ENCODE data around the gene SLC48A1. TPM values are rescaled to one million over a fixed set of nuclear protein-coding genes. Genes with fewer than 3 reads are reported as not detected.

SLC48A1 gene
- total RNA-seq, 4 donors from 2014 or later, result 19.9 to 76.7 (median 23.1) TPM

DNA sequence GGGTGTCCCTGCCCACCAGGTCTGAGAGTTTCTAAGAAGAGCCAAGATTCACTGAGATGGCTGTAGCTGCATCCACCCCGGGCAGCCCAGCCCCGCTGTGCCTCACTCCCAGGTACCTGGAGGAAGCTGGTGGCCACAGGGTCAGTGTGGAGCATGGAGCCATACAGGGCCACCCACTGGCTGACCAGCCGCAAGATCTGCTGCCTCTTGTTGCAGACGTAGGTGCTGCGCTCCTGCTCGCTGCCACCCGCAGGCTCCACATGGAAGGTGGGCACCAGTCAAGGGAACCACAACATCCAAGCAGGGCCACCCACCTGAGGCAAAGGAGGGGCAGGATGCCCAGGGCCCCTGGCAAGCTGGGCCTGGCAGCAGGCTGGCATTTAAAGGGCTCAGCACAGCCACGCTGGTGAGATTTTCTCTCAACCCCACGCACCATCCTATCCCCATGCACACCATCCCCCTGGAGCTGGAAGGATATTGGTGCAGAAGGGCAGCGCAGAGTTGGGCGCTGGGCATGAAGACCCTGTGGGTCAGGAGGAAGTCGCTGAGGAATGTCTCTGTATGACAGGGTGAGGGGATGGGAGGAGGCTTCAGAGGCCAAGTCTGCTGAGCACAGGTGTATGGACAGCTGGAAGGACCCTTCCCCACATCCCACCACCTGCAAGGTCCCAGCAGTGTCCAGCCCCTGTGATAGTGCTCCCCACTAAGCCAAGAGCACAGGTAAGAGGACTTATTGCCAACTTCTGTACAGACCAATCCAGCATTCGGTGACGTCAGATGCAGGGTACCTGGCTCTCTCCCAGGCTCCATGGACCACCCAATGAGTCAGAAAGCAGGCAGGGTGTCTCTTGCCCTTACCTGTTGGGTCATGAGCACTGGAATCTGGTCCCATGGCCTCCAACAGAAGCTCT lies 25.2 kb upstream of the SLC48A1 start:
- no peaks in the 10 kb centered on the region for H3K9me3 ChIP-seq
- WGBS, 2 donors (ENCODE audit: low coverage in 1 of 2), result 91% methylated on average over 13 of the region's 14 CpGs; no CpG with 5 or more reads in 1 of the 2 donors
- H3K36me3 ChIP-seq, result no peaks in the 10 kb centered on the region
- no peak overlapping the region for H3K27ac ChIP-seq
- H3K27me3 ChIP-seq, result no peaks in the 10 kb centered on the region
- in situ Hi-C loops (cut with MboI; ENCODE audit: low pct_ligation_motif_present in 1 of 4, low pct_unique_long_range_greater_than_20kb in 1 of 4, low sequenced_read_pairs in 3 of 4), result loop anchor here in 2 of 4 donors (25.0 kb wide), 2 partner anchors 89 to 214 kb away; partner anchors contain the start of gene TMEM106C (in 1 of the 2)
- DNase-seq, result no peak
- TF ChIP-seq EP300 (IDR thresholded peaks at IDR 0.05; ENCODE audit: low read depth), result no peak
- no peak for TF ChIP-seq POLR2AphosphoS5 (IDR thresholded peaks at IDR 0.05)
- TF ChIP-seq, protein P1, sequence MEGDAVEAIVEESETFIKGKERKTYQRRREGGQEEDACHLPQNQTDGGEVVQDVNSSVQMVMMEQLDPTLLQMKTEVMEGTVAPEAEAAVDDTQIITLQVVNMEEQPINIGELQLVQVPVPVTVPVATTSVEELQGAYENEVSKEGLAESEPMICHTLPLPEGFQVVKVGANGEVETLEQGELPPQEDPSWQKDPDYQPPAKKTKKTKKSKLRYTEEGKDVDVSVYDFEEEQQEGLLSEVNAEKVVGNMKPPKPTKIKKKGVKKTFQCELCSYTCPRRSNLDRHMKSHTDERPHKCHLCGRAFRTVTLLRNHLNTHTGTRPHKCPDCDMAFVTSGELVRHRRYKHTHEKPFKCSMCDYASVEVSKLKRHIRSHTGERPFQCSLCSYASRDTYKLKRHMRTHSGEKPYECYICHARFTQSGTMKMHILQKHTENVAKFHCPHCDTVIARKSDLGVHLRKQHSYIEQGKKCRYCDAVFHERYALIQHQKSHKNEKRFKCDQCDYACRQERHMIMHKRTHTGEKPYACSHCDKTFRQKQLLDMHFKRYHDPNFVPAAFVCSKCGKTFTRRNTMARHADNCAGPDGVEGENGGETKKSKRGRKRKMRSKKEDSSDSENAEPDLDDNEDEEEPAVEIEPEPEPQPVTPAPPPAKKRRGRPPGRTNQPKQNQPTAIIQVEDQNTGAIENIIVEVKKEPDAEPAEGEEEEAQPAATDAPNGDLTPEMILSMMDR (IDR thresholded peaks at IDR 0.05), result no peak
- H3K4me1 ChIP-seq, result peaks cover 0 to 3% (median 0%) of the 10 kb centered on the region in 4 donors
- intact Hi-C loops (cut with DNase I; ENCODE audit: low total_unique reads), result no loop called here
- no peak overlapping the region for H3K4me3 ChIP-seq

DNA sequence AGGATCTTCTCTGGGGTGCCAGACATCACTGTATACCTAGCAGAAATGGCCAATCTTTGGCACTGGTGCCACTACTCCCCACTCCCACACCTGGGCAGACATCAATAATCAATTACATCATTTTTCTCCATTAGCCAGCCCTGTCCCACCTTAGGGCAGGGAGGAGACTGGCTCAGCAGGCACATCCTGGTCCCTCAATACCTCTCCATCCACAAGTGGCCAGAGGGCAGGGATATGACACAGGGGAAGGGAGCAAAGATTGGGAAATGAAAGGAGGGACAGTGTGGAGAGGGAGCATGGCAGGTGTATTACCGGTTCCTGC lies 24.6 kb upstream of the SLC48A1 start:
- Histone ChIP-seq H3K4me3 (no peak overlapping the region), H3K4me1 (peaks cover 3 to 9% (median 5%) of the 10 kb centered on the region in 4 donors), H3K9me3 (no peaks in the 10 kb centered on the region), H3K27ac (no peak overlapping the region), H3K27me3 (no peaks in the 10 kb centered on the region), H3K36me3 (no peaks in the 10 kb centered on the region)
- intact Hi-C loops (cut with DNase I; ENCODE audit: low total_unique reads) (no loop called here), in situ Hi-C loops (cut with MboI; ENCODE audit: low pct_ligation_motif_present in 1 of 4, low pct_unique_long_range_greater_than_20kb in 1 of 4, low sequenced_read_pairs in 3 of 4) (loop anchor here in 2 of 4 donors (25.0 kb wide), 2 partner anchors 89 to 214 kb away; partner anchors contain the start of gene TMEM106C (in 1 of the 2))
- TF ChIP-seq, protein P1 (IDR thresholded peaks at IDR 0.05), result no peak
- no peak for TF ChIP-seq POLR2A (IDR thresholded peaks at IDR 0.05)
- TF ChIP-seq POLR2AphosphoS5 (IDR thresholded peaks at IDR 0.05), result no peak
- no peak for TF ChIP-seq EP300 (IDR thresholded peaks at IDR 0.05; ENCODE audit: low read depth)
- DNase-seq, result no peak
- 100% methylated on average over 1 of the region's 1 CpG for WGBS, 2 donors (ENCODE audit: low coverage in 1 of 2)

DNA sequence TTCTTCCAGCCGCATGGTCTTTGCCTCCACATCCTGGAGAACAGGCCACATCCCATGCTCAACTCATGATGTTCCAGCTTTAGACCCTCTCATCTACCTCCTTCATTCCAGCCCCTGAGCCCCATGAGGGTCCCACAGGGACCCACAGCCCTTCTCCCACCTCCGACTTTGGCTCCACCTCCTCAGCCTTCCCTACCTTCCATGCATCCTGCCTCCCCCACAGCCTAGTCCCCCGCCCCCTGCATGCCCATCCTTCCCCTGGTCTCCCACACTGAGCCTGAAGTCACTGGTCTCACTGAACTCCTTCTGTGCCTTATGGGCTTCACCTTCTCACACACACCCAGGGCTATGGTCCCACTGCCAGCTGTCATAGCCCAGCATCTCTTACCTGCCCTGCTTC lies 24.1 kb upstream of the SLC48A1 start:
- WGBS, 2 donors (ENCODE audit: low coverage in 1 of 2), result 79 to 91% methylated on average over 2 to 3 of the region's 3 CpGs
- no peak overlapping the region for H3K27ac ChIP-seq
- TF ChIP-seq, protein P1 (IDR thresholded peaks at IDR 0.05), result no peak
- TF ChIP-seq POLR2A (IDR thresholded peaks at IDR 0.05), result no peak
- TF ChIP-seq EP300 (IDR thresholded peaks at IDR 0.05; ENCODE audit: low read depth), result no peak
- no peak for TF ChIP-seq POLR2AphosphoS5 (IDR thresholded peaks at IDR 0.05)
- no peak overlapping the region for H3K4me3 ChIP-seq
- DNase-seq, result no peak
- H3K36me3 ChIP-seq, result no peaks in the 10 kb centered on the region
- H3K27me3 ChIP-seq, result no peaks in the 10 kb centered on the region
- H3K4me1 ChIP-seq, result peaks cover 7 to 14% (median 9%) of the 10 kb centered on the region in 4 donors
- intact Hi-C loops (cut with DNase I; ENCODE audit: low total_unique reads) (no loop called here), in situ Hi-C loops (cut with MboI; ENCODE audit: low pct_ligation_motif_present in 1 of 4, low pct_unique_long_range_greater_than_20kb in 1 of 4, low sequenced_read_pairs in 3 of 4) (loop anchor here in 2 of 4 donors (25.0 kb wide), 2 partner anchors 88 to 213 kb away; partner anchors contain the start of gene TMEM106C (in 1 of the 2))
- H3K9me3 ChIP-seq, result no peaks in the 10 kb centered on the region

DNA sequence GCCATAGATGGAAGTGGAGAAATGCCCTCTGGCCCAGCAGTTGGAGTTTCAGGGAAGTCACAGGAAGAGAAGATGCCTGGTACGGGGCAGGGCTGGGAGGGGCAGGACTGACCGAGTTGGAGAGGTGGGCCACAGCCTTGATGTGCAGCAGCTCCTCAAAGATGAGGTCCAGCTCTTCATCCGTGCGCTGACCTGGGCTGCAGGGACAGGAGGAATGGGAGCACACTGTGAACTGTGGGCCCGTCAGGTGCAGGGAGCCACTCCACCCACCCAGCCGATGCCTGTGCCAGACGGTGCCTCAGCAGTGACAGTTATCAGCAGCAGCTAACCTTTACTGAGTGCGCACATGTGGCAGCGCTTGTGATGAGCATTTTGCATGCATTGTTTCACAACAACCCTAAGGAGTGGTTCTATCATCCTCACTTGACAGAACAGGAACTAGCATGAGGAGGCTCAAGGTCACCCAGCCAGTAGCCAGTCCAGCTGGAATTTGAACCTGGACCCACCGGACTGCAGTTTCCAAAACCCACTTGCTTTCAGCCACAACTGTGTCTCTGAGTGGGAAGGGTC lies 22.7 kb upstream of the SLC48A1 start:
- Histone ChIP-seq H3K27ac (no peak overlapping the region), H3K36me3 (no peaks in the 10 kb centered on the region)

More for the DNA sequence above, 22.7 kb upstream of the SLC48A1 start:
- no peak for DNase-seq
- Histone ChIP-seq H3K4me1 (peaks cover 12 to 28% (median 23%) of the 10 kb centered on the region in 4 donors), H3K4me3 (no peak overlapping the region), H3K27me3 (no peaks in the 10 kb centered on the region), H3K9me3 (no peaks in the 10 kb centered on the region)
- intact Hi-C loops (cut with DNase I; ENCODE audit: low total_unique reads) (no loop called here), in situ Hi-C loops (cut with MboI; ENCODE audit: low pct_ligation_motif_present in 1 of 4, low pct_unique_long_range_greater_than_20kb in 1 of 4, low sequenced_read_pairs in 3 of 4) (no loop called here)
- 78 to 100% methylated on average over 2 to 10 of the region's 10 CpGs for WGBS, 2 donors (ENCODE audit: low coverage in 1 of 2)
- TF ChIP-seq POLR2AphosphoS5 (IDR thresholded peaks at IDR 0.05) (no peak), EP300 (IDR thresholded peaks at IDR 0.05; ENCODE audit: low read depth) (no peak)
